GM18519 (cell line): ENCODE results near the gene DUSP16.
A peak's percentile ranks its signal among the peaks of the same experiment; 100 is the strongest.
"Not testable (repeated sequence)": the region's sequence is repeated elsewhere in the genome, so short reads cannot be mapped to it uniquely, and the experiment has no call there.

Source experiments
- ATAC-seq: cut with Tn5 transposase; IDR thresholded peaks from one replicate; pipeline ENCODE4 v1.9.1; 2021; ENCODE audit warnings: mild to moderate bottlenecking, moderate library complexity; ENCODE audit not compliant: unreplicated experiment, low FRiP score

The DUSP16 gene

GRCh38 chr12:12585115-12585863 lies 22.6 kb upstream of the DUSP16 start:
- ATAC-seq = no peak

GRCh38 chr12:12583510-12584178 lies 21.0 kb upstream of the DUSP16 start:
- ATAC-seq = no peak

- ATAC-seq = peak; percentile 93
Observed at GRCh38 chr12:12582895-12583303, 20.2 kb upstream of the DUSP16 start.

GRCh38 chr12:12582193-12582881 lies 19.7 kb upstream of the DUSP16 start:
- ATAC-seq = no peak

GRCh38 chr12:12580716-12581115 lies 18.1 kb upstream of the DUSP16 start:
- ATAC-seq = not testable (repeated sequence)

GRCh38 chr12:12577786-12578185 lies 15.1 kb upstream of the DUSP16 start:
- no peak for ATAC-seq

GRCh38 chr12:12572659-12573058 lies 10.0 kb upstream of the DUSP16 start:
- ATAC-seq = no peak

- not testable (repeated sequence) for ATAC-seq
Observed at GRCh38 chr12:12565971-12566370, 3.3 kb upstream of the DUSP16 start.

GRCh38 chr12:12564911-12565310 lies 2.2 kb upstream of the DUSP16 start:
- no peak for ATAC-seq

- no peak for ATAC-seq
Observed at GRCh38 chr12:12563290-12563928, 746 bp upstream of the DUSP16 start.

- no peak for ATAC-seq
Observed at GRCh38 chr12:12562016-12562483, 613 bp downstream of the DUSP16 start.

GRCh38 chr12:12561371-12562015 lies 1.2 kb downstream of the DUSP16 start:
- ATAC-seq = no peak

GRCh38 chr12:12560587-12561370 lies 1.9 kb downstream of the DUSP16 start:
- ATAC-seq = no peak

- no peak for ATAC-seq
Observed at GRCh38 chr12:12559719-12560296, 2.9 kb downstream of the DUSP16 start.

- ATAC-seq = no peak
Observed at GRCh38 chr12:12558291-12558690, 4.4 kb downstream of the DUSP16 start.

GRCh38 chr12:12557733-12558132 lies 4.9 kb downstream of the DUSP16 start:
- no peak for ATAC-seq

GRCh38 chr12:12555656-12556055 lies 7.0 kb downstream of the DUSP16 start:
- no peak for ATAC-seq

- no peak for ATAC-seq
Observed at GRCh38 chr12:12553208-12553785, 9.4 kb downstream of the DUSP16 start.

GRCh38 chr12:12551115-12551514 lies 11.5 kb downstream of the DUSP16 start:
- ATAC-seq = no peak
